GM12875 (cell line): Measurements from ENCODE around the gene EDARADD.

Experiments
- H3K4me3 ChIP-seq: one replicate; pipeline ENCODE4 v1.5.1; 2011; ENCODE audit warnings: low read depth, low read length, control low read depth
- TF ChIP-seq, protein P1 (sequence below): IDR thresholded peaks from 2 replicates; pipeline ENCODE4 v1.5.1; 2011; ENCODE audit warnings: low read depth, mild to moderate bottlenecking, control low read depth, inconsistent platforms, low read length, moderate library complexity, borderline replicate concordance; ENCODE audit not compliant: insufficient read depth

The EDARADD gene

DNA sequence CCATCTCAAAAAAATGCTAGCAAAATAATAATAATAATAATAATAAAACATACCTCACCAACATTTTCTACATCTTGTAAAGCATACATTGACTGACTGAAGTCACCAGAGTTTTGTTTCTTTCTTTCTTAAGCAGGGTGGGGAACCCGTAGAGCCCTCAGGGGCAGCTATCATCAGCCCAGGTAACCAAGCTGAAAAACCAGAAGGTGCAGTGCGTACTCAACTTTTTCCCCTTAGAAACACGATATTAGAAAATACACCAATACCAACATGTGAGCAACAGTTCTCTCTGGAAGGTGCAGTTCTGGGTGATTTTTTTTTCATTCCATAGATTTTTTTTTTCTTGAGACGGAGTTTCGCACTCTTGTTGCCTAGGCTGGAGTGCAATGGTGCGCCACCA, 75.4 kb downstream of the EDARADD start:
- no peak overlapping the region for H3K4me3 ChIP-seq
- TF ChIP-seq, protein P1, sequence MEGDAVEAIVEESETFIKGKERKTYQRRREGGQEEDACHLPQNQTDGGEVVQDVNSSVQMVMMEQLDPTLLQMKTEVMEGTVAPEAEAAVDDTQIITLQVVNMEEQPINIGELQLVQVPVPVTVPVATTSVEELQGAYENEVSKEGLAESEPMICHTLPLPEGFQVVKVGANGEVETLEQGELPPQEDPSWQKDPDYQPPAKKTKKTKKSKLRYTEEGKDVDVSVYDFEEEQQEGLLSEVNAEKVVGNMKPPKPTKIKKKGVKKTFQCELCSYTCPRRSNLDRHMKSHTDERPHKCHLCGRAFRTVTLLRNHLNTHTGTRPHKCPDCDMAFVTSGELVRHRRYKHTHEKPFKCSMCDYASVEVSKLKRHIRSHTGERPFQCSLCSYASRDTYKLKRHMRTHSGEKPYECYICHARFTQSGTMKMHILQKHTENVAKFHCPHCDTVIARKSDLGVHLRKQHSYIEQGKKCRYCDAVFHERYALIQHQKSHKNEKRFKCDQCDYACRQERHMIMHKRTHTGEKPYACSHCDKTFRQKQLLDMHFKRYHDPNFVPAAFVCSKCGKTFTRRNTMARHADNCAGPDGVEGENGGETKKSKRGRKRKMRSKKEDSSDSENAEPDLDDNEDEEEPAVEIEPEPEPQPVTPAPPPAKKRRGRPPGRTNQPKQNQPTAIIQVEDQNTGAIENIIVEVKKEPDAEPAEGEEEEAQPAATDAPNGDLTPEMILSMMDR: no peak

DNA sequence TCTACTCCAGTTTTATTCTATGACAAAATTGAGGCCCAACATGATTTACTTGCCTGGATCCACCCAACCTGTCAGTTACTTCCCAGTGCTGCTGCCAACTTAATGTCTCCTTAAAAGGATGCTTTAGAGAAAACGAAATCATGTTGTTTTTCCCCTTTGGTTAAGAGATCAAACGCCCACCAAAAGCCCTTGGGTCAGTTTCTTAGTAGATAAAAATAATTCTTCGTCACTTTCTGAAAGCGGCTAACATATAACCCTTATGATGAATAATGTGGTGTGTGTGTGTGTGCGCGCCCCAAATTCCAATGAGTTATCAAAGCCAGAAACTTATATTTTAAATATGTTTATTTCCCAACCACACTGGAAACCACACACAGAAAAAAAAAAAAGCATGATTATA, 77.0 kb downstream of the EDARADD start:
- TF ChIP-seq, protein P1: no peak
- H3K4me3 ChIP-seq: no peak overlapping the region

DNA sequence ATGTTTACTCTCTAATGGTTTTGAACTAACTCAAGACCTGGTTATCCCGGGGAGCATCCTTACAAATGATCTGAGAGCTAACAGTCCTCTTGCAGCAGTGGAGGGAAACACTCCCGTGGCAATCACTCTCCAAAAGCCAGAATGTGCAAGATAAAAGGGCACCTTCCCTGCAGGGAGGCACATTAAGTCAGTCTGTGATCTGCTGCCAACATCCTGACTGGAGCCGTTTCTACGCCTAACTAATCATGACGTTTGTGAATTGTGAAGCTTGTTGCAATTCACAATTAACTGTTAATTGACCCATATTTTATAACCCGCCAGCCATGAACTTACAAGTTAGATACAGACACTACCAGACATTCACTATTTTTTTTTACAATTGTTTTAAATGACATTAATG, 77.6 kb downstream of the EDARADD start:
- TF ChIP-seq, protein P1: no peak
- no peak overlapping the region for H3K4me3 ChIP-seq

DNA sequence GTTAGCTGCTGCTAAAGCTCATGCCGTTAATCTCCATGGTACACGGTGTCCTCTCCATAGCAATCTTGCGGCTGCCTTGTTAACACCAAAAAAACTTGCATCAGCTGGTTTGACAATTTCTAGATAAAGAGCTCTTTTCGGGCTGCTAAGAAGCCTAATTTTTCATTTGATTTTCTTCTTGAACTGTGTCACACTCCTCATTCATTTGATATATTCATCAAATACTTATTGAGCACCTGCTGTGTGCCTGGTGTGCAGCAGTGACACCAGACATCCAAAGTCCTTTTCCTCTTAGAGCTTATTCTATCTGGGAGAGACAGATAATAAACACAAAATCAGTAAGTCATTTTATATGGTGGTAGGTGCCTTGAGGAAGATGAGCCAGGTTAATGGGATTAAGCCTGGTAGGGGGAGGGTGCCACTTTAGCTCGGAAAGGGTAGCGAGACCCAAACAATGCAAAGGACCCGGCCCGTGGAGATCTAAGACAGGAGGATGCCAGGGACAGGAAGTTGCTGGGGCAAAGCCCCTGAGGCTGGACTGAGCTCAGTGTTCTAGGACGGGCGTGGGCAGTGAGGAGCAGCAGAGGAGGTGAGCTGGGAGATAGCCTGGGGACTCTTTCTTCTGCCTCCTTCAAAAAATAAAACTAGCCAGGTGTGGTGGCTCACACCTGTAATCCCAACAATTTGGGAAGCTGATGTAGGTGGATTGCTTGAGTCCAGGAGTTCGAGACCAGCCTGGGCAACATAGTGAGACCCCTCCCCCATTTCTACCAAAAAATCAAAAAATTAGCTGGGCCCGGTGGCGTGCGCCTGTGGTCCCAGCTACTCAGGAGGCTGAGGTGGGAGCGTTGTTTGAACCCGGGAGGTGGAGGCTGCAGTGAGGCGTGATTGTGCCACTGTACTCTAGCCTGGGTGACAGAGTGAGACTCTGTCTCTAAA, 79.0 kb downstream of the EDARADD start:
- TF ChIP-seq, protein P1: no peak
- no peak overlapping the region for H3K4me3 ChIP-seq

DNA sequence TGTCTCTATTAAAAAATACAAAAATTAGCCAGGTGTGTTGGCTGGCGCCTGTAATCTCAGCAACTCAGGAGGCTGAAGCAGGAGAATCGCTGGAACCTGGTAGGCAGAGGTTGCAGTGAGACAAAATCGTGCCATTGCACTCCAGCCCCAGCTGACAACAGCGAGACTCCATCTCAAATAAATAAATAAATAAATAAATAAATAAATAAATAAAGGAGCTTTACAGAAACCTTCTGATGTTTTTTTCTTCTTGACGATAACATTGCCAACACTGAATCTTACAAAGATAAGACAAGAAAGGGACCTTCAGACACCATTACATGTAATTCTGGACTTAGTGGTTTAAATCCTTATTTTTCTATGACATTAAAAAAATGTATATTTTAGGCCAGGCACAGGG, 81.9 kb downstream of the EDARADD start:
- H3K4me3 ChIP-seq: no peak overlapping the region
- TF ChIP-seq, protein P1: no peak

DNA sequence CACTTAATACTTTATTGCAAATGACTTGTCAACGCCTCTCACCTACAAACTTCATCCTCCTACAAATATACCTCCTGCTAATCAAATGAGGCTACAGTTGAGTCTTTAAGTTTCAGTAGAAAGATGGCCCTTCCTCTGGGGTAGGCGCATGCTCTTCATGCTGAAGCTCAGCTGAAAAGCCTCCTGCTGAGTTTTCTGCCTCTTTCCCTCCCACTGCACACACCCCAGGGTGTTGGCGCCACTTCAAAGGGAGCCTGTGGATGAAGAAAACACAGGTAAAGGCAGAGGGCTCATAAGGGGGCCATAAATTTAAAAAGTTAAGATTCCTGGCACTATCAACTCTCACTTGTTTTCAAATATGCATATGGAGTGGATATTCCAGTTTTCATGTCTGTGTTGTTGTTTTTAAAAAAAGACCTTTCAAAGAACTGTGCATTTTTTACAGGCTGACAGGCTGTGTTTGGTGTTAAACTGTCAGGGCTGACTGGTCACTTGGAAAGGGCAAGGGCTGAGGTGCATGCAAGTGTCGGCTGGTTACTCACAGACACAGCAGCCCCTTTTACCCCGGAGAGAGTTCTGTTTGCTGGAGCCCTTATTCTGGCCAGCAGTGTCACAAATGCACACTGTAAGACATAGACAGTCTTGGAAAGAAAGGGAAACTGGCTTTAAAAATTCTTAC, 86.8 kb downstream of the EDARADD start:
- H3K4me3 ChIP-seq: no peak overlapping the region
- TF ChIP-seq, protein P1: no peak
